Stimulated activated CD8-positive, alpha-beta memory T cell treated with anti-CD3 and anti-CD28 coated beads, Interleukin-4, amount 100 ng/mL, for 4 hours (primary cell): ENCODE results near the gene RABL6.
"Not testable (repeated sequence)": the region's sequence is repeated elsewhere in the genome, so short reads cannot be mapped to it uniquely, and the experiment has no call there.

ENCODE experiments used
- DNase-seq, 2 donors: peaks; one replicate each; pipeline ENCODE4 v3.0.0-alpha.2; 2020; ENCODE audit warnings: low read depth in 2 of 2, low spot score in 1 of 2

RABL6 gene

GRCh38 chr9:136856079-136856476 lies 48.3 kb downstream of the RABL6 start:
- DNase-seq, result no peak

DNA sequence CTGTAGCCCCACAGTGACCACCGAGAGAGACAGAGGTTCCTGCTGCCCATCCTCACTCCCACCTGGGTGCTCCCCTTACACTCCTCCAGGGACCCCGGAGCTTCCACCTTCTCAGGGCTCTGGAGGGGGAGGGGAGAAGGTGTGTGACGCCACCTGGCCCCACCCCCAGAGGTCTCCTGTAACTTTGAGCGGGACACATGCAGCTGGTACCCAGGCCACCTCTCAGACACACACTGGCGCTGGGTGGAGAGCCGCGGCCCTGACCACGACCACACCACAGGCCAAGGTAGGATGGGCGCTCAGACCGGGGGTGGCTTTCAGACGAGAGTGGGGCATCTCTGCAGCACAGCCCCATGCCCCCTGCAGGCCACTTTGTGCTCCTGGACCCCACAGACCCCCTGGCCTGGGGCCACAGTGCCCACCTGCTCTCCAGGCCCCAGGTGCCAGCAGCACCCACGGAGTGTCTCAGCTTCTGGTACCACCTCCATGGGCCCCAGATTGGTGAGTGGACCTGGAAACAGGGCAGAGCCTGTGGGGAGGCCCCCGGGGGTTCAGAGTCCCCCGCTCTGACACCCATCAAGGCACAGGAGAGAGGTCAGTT lies 48.9 kb downstream of the RABL6 start:
- no peak for DNase-seq

DNA sequence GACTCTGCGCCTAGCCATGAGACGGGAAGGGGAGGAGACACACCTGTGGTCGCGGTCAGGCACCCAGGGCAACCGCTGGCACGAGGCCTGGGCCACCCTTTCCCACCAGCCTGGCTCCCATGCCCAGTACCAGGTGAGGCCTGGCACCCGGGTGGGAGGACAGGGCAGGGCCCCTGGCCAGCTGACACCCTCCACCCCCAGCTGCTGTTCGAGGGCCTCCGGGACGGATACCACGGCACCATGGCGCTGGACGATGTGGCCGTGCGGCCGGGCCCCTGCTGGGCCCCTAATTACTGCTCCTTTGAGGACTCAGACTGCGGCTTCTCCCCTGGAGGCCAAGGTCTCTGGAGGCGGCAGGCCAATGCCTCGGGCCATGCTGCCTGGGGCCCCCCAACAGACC lies 49.4 kb downstream of the RABL6 start:
- no peak for DNase-seq

DNA sequence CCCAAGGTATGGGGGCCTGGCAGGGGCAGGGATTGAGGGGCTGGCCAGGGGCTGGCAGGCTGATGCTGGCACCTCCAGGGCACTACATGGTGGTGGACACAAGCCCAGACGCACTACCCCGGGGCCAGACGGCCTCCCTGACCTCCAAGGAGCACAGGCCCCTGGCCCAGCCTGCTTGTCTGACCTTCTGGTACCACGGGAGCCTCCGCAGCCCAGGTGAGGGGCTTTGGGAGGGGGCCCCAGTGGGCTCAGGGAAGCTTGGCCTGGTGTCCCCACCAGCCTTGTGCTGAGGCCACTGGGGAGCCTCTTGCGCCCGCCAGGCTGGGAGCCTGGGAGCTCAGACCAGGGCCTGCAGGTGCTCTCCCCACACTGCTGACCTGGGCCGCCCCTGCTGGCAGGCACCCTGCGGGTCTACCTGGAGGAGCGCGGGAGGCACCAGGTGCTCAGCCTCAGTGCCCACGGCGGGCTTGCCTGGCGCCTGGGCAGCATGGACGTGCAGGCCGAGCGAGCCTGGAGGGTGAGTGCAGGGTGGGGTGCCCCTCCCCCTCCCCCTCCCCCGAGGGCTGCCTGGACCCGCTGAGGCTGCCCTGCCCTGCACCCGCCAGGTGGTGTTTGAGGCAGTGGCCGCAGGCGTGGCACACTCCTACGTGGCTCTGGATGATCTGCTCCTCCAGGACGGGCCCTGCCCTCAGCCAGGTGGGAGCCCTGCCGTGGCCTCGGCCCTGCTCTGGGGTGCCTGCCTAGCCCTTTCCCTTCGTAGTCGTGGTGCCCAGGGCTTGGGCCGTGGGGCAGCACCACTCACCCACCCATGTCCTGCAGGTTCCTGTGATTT lies 50.0 kb downstream of the RABL6 start:
- no peak for DNase-seq

DNA sequence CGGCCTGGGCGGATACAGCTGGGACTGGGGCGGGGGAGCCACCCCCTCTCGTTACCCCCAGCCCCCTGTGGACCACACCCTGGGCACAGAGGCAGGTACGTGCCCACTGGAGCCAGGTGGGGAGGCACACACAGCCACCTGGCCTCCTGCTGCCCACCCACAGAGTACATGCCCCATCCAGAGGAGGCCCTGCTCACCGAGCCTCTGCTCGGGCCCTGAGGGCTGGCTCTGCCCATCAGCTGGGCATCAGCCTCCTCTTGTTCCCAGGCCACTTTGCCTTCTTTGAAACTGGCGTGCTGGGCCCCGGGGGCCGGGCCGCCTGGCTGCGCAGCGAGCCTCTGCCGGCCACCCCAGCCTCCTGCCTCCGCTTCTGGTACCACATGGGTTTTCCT lies 50.7 kb downstream of the RABL6 start:
- DNase-seq, result no peak

GRCh38 chr9:136858844-136859757 lies 51.4 kb downstream of the RABL6 start:
- no peak for DNase-seq

GRCh38 chr9:136860529-136860928 lies 52.8 kb downstream of the RABL6 start:
- DNase-seq, result no peak

GRCh38 chr9:136860933-136861873 lies 53.5 kb downstream of the RABL6 start:
- DNase-seq, result no peak

- DNase-seq, result no peak
These were observed 54.2 kb downstream of the RABL6 start for GRCh38 chr9:136861874-136862457.

DNA sequence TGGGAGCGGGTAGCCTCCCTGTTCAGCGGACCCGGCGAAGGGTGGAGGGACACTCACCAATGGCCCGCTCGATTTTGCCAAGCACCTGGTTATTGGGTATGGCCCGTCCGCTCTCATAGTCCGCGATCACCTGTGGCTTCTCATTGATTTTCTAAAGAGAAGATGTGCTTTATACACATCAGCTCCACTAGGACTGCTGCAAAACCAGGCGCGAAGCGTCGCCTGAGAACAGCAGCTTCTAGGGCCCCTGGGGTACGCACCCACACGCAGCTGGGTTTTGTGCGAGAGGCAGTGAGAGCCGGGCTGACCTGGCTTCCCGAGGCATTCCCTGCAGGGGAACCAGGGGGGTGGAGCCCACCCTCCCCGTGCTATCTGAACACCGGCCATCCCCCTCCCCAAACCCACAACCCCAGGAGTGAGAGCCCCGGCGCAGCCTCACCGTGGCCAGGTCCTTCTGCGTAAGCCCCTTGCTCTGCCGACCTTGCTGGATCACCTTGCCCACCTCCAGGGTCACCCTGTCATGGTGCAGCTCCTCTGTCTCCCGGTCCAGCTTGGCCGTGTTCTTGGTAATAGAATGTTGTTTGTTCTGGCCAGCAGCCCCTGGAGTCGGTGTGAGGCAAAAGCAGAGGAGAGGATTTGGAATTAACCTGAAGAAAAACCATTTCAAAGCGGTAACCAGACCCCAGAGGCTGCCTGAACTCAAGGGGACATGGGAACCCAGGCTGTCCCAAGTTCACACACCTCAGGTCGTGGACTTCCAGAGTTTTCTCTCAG lies 55.3 kb downstream of the RABL6 start:
- no peak for DNase-seq

GRCh38 chr9:136863623-136864273 lies 56.0 kb downstream of the RABL6 start:
- DNase-seq, result no peak

DNA sequence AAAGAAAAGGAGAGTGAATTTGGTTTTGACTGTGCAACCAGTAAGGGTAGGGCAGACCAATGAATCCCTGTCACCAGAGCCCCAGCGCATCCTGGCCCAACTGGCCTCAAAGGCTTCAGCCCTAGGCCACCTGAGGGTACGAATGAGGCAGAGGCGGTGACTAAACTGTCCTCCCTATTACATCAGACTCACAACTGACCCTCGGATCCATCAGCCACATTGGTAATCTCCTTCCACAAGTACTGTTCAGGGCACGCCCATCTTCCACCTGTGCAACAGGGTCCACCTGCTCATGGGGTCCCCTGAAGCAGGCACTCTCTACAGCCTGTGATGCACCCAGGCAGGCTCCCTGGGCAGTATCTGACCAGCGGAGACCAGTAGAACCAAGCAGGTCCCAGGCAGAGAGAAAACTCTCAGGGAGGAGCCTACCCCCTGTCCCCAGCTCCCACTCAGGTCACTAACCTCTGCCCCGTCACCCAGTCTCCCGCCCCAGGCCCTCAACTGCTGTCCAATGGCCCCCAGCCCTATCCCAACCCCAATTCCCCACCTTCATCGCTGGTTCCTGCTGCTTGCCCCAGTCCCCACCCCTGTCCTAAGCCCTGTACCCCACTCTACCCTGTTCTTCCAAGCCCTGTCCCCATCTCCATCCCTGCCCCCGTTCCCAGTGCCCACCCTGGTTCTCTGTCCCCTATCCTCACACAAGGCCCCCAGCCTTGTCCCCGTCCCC lies 57.5 kb downstream of the RABL6 start:
- no peak for DNase-seq

DNA sequence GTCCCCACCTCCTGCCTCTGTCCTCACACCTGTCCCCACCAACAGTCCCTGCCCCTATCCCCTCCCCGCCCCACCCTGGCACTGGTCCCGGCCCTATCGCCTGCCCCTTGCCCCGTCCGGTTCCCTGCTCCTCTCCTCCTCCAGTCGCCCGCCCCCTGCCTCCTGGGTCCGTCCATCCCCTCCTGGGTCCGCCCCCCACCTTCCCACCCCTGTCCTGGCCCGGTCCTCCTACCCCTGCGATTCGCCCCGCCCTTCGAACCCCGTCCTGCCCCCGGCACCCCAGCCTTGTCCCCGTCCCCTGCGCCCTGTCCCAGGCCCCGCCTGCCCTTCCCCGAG lies 58.0 kb downstream of the RABL6 start:
- DNase-seq, result no peak

GRCh38 chr9:136866898-136867421 lies 59.2 kb downstream of the RABL6 start:
- not testable (repeated sequence) for DNase-seq

DNA sequence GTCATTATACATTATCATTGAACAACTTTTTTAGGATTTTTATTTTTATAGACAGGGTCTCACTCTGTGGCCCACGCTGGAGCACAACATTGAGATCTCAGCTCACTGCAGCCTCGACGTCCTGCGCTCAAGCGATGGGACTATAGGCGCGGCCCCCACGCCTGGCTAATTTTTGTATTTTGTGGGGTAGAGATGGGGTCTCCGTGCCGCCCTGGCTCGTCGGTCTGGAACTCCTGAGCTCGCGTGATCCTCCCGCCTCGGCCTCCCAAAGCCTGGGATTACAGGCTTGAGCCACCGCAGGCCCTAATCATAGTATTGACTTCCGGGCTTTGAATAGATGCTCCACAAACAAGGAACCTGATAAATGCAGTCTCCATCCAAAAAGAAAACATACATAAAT lies 59.7 kb downstream of the RABL6 start:
- DNase-seq, result no peak

DNA sequence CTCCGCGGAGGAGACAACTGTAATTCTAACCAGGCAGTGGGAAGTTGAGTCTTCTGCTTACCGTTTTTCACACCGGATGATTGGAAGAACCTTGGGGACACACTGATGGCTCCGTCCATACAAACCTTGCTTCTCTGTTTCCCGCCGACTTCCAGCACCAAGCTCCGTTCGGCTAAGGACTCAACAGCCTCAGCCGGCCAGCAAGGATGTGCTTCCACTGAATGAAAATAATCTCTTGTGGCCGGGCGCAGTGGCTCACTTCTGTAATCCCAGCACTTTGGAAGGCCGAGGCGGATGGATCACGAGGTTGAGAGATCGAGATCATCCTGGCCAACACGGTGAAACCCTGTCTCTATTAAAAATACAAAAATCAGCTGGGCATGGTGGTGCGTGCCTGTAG lies 60.2 kb downstream of the RABL6 start:
- no peak for DNase-seq

DNA sequence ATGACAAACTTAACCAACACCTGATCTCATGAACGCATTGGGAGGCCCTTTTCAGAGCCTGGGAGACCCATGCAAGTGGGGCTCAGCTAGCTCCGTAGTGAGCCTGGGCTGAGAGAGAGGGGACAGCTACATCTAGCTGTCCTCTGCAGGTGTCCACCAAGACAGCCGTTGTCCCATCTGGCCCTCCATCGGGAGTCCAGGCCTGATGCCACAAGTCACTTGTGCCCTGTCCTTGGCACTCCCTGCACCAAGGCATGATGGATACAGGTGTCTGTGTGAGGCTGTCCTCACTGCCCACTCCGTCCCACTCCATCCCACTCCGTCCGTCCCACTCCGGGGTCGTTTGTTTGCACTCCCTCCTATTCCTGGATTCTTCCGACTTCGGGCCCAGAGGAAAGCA lies 60.9 kb downstream of the RABL6 start:
- no peak for DNase-seq

GRCh38 chr9:136869611-136870010 lies 61.9 kb downstream of the RABL6 start:
- DNase-seq, result not testable (repeated sequence)
